ENCODE data around the gene KCNH3.

- TF ChIP-seq CTCF (conservative IDR thresholded peaks at IDR 0.05; ENCODE audit: low read length) (no peak), EZH2phosphoT487 (IDR thresholded peaks at IDR 0.05; ENCODE audit: borderline replicate concordance) (no peak)
Observed at GRCh38 chr12:49550693-49551252, 11.9 kb downstream of the KCNH3 start.
